Measurements from ENCODE around the gene CHML. TPM values are rescaled to one million over a fixed set of nuclear protein-coding genes. Genes with fewer than 3 reads are reported as not detected.

CHML gene
- total RNA-seq, 1 experiment from 2014 or later, result 8.9 TPM

DNA sequence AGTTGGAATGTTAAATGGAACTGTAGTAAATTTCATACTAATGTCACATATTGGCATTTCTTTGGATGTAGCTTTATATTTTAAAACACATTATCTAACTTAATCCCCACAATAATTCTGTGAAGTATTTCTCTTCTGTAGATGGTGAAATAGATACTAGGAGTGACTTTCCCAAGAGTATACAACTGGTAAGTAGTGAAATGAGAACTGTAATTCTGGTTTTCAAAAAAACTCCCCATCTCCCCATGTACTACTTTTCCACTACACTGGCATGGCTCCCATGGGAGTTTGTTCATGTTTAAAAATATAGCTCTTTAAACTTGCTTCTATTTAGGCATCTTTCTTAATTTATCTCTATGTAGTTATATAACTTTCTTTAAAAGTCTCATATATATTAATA, 10.2 kb downstream of the CHML start:
- in situ Hi-C loops (cut with HindIII; ENCODE audit: low sequenced_read_pairs), result no loop called here

DNA sequence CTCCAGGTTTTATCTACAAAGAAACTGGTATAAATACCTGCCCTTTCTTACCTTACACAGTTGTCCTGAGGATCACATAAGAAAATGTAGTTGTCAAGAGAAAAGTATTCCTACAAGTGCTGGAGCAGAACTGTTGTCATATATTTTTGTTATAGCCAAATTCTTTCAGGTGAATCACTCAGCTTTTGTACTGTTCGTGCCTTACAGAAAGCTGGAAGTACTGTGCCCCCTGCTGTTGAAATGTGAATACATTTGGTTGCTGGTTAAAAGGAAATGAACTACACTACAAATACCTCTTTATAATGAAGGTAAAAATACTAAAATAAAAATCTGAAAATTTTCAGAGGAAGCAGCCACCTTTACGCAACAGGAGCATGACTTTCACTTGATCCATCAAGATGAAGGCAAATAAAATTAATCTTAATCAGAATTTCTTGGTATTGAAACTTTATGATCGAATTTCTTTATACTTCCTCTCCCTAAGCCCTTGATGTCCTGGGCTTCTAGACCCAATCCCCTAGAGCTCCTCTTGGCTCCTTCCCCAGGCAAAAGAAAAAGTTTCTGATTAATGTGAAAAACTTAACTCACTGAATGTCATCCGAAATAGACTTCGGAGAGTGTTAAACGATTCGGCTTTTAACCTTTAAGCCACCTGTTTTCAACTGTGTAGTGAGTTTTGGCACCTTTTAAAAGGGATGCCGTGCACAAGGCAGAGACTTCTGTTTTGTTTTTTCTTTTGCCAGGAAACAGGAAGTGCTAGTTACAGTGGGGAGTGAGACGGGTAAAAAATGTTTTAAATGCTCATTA, 12.5 kb downstream of the CHML start:
- DNase-seq (ENCODE audit: low spot score), result peak; percentile 46
- in situ Hi-C loops (cut with HindIII; ENCODE audit: low sequenced_read_pairs), result no loop called here

More for the DNA sequence above, 10.2 kb downstream of the CHML start:
- DNase-seq (ENCODE audit: low spot score), result no peak

DNA sequence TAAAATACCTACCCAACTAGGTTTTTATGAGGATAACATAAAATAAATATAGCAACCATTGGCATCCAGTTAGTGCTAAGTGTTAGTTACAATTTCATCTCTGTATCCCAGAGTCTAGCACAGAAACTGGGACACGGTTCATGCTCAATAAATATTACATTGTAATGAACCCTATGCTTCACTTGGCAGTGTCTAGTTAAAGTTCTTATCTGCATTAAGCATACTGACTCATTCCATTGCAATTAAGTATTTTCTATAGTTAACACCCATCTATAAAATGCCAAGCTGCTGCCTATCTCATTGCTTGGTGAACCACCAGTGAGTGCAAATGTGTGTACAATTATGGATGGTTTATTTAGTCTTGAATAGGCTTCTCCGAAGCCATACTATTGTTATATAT, 15.2 kb downstream of the CHML start:
- DNase-seq (ENCODE audit: low spot score), result no peak
- in situ Hi-C loops (cut with HindIII; ENCODE audit: low sequenced_read_pairs), result no loop called here

DNA sequence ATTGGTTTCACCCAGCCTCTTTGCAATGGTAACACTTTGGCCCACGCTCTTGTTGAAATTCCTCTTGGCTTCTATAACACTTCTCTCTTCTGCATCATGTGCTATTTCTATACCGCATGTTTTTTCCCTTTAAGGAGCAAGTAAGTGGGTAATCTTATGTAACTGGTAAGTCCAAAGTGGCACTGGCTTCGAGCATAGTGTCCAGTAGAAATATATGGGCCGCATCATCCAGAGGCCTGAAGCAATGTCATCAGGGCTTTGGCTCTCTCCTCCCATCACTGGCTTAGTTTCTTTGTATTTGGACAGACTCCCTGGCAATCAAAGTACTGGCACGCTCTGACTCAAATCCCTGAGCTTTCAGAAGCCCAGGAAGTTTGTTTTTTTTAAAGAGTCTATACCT, 17.5 kb downstream of the CHML start:
- in situ Hi-C loops (cut with HindIII; ENCODE audit: low sequenced_read_pairs), result no loop called here
- DNase-seq (ENCODE audit: low spot score), result no peak

DNA sequence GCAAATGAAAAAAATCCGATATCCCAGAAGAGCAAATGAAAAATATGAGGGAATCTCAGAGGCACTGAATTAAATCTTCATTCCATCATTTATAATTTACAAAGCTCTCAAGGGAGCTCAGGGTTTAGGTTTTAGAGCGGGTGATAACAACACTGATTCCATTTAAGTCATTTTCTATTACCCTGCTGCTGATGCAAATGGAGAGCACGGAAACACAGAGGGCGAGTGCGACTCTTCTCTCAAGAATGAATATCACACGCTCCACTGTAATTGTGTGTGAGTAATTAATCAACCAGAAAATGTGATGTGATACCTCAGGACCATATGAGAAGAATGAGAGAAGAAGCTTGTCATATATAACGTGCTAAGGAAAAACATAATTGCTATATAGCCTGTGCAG, 22.7 kb downstream of the CHML start:
- DNase-seq (ENCODE audit: low spot score), result no peak
- in situ Hi-C loops (cut with HindIII; ENCODE audit: low sequenced_read_pairs), result no loop called here

DNA sequence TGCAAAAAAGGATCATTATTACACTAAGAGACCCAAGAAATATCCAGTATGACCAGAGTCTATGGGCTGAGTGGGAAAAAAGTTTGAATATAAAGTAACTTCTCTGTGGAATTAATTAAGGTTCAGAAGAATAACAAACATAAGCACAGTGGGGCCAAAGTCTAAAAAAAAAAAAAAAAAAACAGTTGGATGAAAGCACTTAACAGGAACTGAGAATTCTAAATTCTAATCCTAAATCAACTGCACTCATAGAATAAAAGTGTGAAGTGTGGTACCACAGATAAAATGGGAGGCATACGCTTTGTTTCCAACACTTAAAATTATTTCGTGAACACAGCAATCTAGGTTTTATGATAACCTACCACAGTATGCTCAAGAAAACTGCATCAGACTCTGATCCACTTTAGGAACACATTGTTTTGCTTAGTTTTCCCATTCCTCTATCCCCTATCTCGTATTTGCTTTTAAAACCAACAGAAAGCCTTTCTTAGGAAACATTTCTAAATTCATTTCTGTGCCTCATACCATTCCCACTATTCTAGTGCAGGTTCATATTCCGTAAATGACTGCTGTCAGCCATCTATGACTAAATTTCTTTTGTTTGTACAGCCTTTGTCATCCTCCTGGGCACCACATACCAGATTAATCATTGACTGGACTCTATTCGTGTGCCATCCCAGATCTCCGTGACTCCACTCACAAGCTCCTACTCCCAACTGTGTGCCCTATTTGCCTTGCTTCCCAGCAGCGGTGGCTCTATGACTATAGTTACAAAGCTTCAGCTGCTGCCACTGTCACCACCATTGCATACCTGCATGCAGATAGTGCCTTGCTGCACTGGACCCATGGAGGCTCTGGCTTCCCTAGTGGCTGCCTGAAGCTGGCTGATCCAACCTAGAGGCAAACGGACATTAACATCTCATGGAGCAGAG, 24.9 kb downstream of the CHML start:
- no peak for DNase-seq (ENCODE audit: low spot score)
- in situ Hi-C loops (cut with HindIII; ENCODE audit: low sequenced_read_pairs), result no loop called here

DNA sequence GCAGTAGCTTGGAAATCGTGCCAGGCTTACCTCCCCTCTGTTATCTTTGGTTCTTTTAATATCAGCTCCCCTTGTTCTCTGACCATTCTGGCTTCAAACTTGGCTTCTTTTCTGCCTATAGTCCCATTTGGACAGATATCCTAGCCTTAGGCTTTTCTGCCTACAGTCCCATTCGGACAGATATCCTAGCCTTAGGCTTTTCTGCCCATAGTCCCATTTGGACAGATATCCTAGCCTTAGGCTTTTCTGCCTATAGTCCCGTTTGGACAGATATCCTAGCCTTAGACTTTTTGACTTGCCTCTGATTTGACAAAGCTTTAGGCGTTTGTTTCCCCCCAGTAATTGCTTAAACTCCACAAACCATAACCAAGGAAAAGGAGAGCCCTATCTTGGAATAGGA, 25.6 kb downstream of the CHML start:
- no peak for DNase-seq (ENCODE audit: low spot score)
- in situ Hi-C loops (cut with HindIII; ENCODE audit: low sequenced_read_pairs), result no loop called here

DNA sequence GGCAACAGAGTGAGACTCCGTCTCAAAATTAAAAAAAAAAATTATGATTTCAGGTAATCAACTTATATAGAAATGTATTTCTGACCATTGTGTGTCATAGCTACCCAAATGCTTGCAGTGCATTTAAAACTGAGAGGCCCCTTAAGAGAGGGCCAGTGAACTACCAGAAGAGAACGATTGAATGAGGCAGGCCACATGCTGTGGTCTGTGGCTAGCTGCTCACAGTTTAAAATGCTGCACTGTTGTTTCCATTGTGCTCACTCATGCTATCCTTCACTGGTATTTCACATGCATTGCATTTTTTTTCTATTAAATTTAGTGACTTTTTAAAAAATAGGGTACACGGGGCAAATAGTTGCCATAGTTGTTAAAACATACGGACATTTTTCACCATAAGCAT, 26.0 kb downstream of the CHML start:
- in situ Hi-C loops (cut with HindIII; ENCODE audit: low sequenced_read_pairs), result no loop called here
- no peak for DNase-seq (ENCODE audit: low spot score)

DNA sequence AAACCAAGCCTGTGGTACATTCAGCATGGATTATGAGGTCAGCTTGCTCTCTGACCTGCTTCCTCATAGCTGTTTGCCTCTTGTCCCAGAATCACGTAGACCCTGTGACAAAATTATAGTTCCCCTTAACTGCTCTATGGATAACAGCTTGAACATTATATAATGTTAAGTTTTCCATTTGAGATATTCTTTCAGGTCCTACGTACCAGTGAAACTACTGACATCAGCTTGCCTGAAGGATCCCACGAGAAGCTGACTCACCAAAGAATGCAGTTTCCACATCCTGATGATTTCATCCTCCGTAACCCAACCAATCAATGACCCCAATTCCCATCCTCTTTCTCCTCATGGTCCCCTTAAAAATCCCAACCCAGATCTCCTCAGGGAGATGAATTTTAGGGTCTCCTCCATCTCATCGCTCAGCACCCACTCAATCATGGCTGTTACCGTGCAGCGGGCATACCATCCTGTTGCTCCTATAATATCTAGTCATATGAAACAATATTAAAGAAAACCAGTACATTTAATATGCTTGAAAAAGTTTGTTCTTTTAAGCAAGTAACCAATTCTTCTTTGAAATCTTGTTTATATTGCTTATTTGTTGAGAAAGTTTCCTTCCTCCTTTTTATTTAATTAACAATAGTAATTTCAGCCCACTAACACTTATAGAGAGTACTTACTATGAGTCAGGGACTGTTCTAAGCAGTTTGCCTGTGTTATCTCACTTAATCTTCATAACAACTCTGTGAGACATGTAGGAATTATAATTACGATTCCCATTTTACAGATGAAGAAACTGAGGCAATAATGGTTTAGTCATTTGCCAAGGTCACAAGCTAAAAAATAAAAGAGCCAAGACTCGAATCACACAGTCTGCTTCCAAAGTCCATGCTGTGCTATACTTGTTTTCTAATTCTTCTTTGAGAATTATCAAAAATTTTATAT, 27.4 kb downstream of the CHML start:
- no peak for DNase-seq (ENCODE audit: low spot score)
- in situ Hi-C loops (cut with HindIII; ENCODE audit: low sequenced_read_pairs), result no loop called here

DNA sequence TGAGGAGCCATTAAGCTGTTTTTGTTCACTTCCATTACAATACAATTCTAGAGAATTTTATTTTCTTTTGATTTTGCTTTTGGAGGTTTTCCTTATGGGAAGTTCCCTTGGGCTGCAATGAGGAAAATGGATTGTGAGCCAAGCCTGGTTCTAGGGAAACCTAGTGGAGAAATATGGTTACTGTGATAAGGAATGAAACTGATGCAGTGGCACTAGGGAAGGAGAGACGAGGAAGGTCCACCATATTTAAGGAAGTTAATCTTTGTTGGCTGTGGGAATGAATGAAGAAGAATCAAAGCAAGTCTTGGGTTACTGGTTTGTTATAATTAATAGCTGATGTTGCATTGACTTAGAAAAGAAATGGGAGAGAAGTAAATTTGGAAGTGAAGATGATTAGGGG, 28.4 kb downstream of the CHML start:
- DNase-seq (ENCODE audit: low spot score), result no peak
- in situ Hi-C loops (cut with HindIII; ENCODE audit: low sequenced_read_pairs), result no loop called here

DNA sequence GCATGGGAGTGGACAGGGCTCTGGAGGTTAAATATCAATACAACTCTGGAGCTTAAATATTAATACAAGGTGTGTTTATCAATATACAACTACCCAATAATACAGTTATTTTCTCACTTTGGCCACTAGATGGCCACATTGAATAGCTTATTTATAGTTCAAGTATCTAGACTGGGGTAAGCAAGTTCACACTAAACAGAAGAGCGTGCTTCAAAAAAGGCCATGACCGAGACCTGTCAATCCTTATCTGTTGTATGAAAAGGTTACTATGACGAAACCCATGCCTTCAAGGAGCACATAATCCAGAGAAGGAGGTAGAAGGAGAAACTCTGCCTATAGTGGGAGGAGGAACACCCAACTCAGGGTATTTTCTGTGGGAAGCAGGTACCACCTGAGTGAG, 29.1 kb downstream of the CHML start:
- in situ Hi-C loops (cut with HindIII; ENCODE audit: low sequenced_read_pairs), result no loop called here
- DNase-seq (ENCODE audit: low spot score), result peak; percentile 69

DNA sequence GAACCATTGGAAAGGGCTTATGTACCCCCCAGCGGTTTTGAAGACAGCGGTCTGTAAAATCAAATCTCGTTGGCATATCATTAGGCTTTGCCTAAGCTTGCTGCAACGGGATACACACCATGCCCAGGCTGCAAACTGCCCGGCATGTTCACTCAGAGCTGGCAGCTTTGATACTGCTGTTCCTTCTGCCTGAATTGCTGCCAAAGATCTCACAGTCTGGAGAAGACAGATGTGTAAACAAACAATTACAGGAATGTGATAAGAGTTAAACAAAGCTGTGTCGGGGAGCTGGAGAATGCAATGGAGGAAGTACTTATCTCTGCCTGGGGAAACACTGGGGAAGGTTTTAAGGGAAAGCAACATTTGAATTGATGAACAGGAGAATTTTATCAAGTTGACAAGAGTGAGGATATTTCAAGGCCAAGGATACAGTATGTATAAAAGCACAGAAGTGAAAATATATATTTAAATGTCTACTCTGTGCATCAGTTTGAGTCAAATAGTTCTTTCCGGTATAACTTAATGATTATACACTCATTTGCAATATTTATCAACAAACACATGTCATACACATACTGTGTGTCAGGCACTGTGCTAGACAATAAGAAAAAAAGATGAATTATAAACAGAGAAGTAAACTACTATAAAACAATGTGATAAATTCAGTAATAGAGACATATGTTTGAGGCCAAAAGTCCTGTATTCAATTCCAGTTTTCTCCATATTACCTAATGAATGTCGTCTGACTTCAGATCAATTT, 29.9 kb downstream of the CHML start:
- in situ Hi-C loops (cut with HindIII; ENCODE audit: low sequenced_read_pairs), result no loop called here
- DNase-seq (ENCODE audit: low spot score), result no peak

DNA sequence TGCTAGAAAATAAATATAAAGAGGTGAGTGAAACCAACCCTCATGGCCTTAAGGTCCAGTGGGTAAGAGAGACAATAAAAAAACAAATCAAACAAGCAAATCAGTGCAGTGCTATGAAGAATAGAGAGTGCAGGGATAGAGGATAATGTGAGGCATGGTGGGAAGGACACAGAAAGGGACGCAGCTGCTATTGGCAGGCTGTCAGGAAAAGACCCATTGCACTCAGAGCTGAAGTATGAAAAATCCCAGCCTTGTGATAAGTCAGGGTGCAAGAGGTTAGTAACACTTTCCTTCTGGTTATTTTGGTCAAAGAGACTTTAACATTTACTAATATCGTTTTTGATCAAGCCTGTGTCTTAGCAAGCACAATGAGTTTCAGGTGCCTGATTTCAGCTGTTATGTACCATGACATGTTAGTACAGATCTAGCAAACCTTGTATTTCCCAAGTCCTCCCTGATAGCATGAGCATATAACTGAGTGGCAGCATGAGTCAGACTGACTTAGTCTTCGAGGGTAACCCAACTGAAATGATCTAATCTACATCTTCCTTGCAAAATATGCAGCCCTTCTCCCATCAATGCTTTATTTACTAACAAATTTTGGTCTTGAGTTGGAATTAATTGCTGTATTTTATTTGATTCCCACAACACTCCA, 31.7 kb downstream of the CHML start:
- no peak for DNase-seq (ENCODE audit: low spot score)
- in situ Hi-C loops (cut with HindIII; ENCODE audit: low sequenced_read_pairs), result no loop called here

DNA sequence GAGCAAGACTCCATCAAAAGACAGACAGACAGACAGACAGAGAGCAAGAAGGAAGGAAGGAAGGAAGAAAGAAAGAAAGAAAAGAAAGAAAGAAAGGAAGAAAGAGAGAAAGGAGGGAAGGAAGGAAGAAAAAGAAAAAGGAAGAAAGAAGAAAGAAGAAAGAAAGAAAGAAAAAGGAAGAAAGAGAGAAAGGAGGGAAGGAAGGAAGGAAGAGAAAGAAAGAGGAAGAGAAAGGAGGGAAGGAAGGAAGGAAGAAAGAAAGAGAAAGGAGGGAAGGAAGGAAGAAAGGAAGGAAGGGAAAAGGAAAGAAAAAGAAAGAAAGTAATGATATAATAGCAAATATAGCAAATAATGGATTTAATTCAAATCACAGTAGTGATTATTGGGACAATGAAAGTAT, 32.7 kb downstream of the CHML start:
- no peak for DNase-seq (ENCODE audit: low spot score)
- in situ Hi-C loops (cut with HindIII; ENCODE audit: low sequenced_read_pairs), result no loop called here

DNA sequence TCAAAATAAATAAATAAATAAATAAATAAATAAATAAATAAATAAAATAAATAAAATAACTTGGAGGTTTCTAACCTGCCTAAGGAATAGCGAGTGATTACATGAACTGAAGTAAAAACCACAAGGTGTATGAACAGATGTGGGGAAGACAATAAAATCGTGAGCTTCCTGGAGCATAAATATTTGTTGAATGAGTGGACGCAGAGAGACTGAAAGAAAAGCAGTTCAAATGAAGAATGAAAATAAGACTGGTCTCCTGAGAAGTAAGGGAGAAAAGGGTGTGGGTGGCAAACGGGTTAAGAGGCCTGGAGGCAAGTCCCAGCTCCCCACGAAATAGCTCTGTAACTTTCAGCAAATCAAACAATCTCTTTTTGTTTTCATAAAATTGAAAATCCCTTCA, 33.6 kb downstream of the CHML start:
- in situ Hi-C loops (cut with HindIII; ENCODE audit: low sequenced_read_pairs), result no loop called here
- no peak for DNase-seq (ENCODE audit: low spot score)

DNA sequence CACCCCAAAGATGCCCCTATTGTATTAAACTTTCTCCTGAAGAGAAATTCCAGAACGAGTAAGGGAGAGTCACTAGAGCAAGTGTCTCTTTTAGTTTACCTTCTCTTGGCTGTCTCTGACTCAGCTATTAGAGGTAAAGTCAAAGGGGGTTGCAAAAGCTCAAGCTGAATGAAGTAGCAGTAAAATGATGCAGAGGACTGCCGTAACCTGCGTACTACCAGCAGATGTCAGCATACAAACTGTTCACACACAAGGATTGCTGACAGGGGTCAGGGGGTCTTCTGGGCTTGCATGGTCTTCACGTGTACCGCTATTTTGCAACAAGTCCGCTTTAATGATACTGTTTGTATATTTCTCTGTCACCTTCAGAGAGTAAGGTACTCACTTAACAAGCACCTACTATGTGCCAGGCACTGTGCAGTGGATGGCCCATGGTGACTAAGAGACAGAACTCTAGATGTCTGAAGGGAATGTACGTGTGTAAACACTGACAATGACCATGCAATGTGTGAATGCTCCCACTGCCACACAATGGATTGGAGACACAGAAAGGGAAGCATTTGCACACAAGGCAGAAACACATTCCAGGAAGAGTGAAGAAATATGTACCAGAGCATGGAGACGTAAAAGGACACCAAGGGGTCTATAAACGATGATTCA, 34.9 kb downstream of the CHML start:
- DNase-seq (ENCODE audit: low spot score), result no peak

DNA sequence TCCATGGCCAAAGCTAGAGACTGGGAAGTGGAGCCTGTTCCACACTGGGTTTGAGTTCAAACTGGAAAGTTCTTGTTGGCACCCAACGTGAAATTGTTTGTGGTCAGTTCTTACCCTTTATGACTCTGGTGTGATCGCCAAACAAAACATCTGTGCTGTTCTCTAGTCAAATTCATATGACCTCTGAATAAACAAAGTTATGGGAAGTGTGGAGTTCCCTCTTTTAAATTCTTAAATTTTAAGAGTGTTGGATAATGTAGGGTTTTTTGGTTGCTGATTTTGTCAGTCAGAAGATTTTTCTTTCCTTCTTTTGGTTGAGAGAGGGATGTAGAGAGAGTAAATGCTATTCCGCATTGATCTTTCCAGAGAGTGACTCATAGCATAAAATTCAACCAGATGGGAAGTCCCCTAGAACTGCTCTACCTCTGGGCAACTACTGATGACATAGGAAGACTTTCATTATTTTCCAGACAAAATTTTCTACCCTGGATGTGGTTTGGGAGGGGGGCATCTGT, 36.4 kb downstream of the CHML start:
- no peak for DNase-seq (ENCODE audit: low spot score)
- in situ Hi-C loops (cut with HindIII; ENCODE audit: low sequenced_read_pairs), result no loop called here

More for the DNA sequence above, 34.9 kb downstream of the CHML start:
- in situ Hi-C loops (cut with HindIII; ENCODE audit: low sequenced_read_pairs), result no loop called here
